Measurements from ENCODE around the gene NMRK1. TPM values are rescaled to one million over a fixed set of nuclear protein-coding genes. Genes with fewer than 3 reads are reported as not detected.

Gene NMRK1
- total and polyA plus RNA-seq, 2 of the 13 experiments (the other 11 are each of a cell fraction or from before 2014, with no cell fraction given), result 9.1 to 12.9 TPM

DNA sequence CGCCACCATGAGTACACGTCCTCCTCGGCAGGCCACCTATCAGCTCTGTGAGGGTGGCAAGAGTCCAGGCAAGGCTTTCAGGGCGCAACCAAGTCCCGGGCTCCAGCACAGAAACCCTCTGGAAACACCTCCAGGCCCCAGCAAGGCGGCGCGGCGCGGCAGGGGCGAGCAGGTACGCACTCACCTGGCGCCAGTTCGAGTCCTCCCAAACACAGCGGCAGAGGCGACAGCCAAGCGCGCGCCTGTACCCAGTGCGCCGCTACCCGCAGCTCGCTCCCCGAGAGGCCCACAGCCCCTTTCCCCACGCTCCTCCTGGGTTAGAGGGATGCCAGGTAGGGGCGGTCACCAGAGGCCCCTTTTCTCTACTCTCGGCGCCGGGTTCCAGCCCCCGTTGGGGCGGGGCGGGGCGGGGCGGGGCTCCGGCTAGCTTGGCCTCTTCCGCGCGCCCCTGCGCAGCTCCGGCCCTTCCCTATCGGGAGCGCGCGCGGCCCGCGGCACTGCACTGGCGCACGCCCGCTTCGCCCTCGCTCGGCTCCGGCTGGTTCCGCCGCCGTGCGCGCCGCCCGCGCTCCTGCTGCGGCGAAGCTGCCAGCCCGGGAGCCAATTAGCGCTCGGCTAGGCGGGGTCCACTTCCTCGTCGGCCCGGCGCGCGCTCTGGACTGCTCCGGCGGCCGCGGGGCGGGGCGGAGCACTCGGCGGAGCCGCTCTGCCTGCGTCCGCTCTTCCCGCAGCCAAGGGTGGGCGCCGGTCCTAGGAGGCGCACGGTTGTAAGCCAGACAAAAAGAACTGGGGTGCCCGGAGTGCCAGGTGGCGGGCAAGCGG lies at the start of gene NMRK1, which contains the start of gene OSTF1 (continued):
- TF ChIP-seq ZSCAN21 (CRISPR knock-in tag; IDR thresholded peaks at IDR 0.05; ENCODE audit: borderline replicate concordance), result 0 out of 2 replicates have a peak, but pooled peaks have one; percentile 31
- TF ChIP-seq, protein P1, sequence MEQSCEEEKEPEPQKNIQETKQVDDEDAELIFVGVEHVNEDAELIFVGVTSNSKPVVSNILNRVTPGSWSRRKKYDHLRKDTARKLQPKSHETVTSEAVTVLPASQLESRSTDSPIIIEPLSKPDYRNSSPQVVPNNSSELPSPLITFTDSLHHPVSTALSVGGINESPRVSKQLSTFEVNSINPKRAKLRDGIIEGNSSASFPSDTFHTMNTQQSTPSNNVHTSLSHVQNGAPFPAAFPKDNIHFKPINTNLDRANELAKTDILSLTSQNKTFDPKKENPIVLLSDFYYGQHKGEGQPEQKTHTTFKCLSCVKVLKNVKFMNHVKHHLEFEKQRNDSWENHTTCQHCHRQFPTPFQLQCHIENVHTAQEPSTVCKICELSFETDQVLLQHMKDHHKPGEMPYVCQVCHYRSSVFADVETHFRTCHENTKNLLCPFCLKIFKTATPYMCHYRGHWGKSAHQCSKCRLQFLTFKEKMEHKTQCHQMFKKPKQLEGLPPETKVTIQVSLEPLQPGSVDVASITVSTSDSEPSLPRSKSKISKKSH (CRISPR knock-in tag; IDR thresholded peaks at IDR 0.05; ENCODE audit: borderline replicate concordance), result no peak
- 0 out of 2 replicates have a peak, but pooled peaks have one; percentile 6 for TF ChIP-seq FOSL2 (CRISPR knock-in tag; IDR thresholded peaks at IDR 0.05)
- no peak for TF ChIP-seq RXRB (CRISPR knock-in tag; IDR thresholded peaks at IDR 0.05; ENCODE audit: borderline replicate concordance)
- TF ChIP-seq ZNF547 (CRISPR knock-in tag; IDR thresholded peaks at IDR 0.05), result 0 out of 2 replicates have a peak, but pooled peaks have one; percentile 34
- no peak for TF ChIP-seq ZNF33B (CRISPR knock-in tag; IDR thresholded peaks at IDR 0.05)
- TF ChIP-seq, protein P2, sequence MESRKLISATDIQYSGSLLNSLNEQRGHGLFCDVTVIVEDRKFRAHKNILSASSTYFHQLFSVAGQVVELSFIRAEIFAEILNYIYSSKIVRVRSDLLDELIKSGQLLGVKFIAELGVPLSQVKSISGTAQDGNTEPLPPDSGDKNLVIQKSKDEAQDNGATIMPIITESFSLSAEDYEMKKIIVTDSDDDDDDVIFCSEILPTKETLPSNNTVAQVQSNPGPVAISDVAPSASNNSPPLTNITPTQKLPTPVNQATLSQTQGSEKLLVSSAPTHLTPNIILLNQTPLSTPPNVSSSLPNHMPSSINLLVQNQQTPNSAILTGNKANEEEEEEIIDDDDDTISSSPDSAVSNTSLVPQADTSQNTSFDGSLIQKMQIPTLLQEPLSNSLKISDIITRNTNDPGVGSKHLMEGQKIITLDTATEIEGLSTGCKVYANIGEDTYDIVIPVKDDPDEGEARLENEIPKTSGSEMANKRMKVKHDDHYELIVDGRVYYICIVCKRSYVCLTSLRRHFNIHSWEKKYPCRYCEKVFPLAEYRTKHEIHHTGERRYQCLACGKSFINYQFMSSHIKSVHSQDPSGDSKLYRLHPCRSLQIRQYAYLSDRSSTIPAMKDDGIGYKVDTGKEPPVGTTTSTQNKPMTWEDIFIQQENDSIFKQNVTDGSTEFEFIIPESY (CRISPR knock-in tag; IDR thresholded peaks at IDR 0.05), result no peak
- peak; percentile 57; the same call in 1 of the 2 replicates for TF ChIP-seq SIN3A (IDR thresholded peaks at IDR 0.05; ENCODE audit: borderline replicate concordance, low read depth, low read length)
- no peak for TF ChIP-seq JUN (CRISPR knock-in tag; IDR thresholded peaks at IDR 0.05)
- no peak for TF ChIP-seq SRSF4 (IDR thresholded peaks at IDR 0.05; ENCODE audit: low read depth, low read length, poor library complexity, severe bottlenecking)
- TF ChIP-seq, protein P3, sequence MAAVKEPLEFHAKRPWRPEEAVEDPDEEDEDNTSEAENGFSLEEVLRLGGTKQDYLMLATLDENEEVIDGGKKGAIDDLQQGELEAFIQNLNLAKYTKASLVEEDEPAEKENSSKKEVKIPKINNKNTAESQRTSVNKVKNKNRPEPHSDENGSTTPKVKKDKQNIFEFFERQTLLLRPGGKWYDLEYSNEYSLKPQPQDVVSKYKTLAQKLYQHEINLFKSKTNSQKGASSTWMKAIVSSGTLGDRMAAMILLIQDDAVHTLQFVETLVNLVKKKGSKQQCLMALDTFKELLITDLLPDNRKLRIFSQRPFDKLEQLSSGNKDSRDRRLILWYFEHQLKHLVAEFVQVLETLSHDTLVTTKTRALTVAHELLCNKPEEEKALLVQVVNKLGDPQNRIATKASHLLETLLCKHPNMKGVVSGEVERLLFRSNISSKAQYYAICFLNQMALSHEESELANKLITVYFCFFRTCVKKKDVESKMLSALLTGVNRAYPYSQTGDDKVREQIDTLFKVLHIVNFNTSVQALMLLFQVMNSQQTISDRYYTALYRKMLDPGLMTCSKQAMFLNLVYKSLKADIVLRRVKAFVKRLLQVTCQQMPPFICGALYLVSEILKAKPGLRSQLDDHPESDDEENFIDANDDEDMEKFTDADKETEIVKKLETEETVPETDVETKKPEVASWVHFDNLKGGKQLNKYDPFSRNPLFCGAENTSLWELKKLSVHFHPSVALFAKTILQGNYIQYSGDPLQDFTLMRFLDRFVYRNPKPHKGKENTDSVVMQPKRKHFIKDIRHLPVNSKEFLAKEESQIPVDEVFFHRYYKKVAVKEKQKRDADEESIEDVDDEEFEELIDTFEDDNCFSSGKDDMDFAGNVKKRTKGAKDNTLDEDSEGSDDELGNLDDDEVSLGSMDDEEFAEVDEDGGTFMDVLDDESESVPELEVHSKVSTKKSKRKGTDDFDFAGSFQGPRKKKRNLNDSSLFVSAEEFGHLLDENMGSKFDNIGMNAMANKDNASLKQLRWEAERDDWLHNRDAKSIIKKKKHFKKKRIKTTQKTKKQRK (IDR thresholded peaks at IDR 0.05; ENCODE audit: low read length), result no peak
- no peak for TF ChIP-seq HNF4G (IDR thresholded peaks at IDR 0.05; ENCODE audit: borderline replicate concordance, low read depth, low read length)
- TF ChIP-seq HNF4G (CRISPR knock-in tag; IDR thresholded peaks at IDR 0.05; ENCODE audit: borderline replicate concordance, low read depth), result no peak; the same call in 1 of the 2 replicates
- no peak for TF ChIP-seq SCMH1 (CRISPR knock-in tag; IDR thresholded peaks at IDR 0.05; ENCODE audit: borderline replicate concordance)
- no peak for TF ChIP-seq DR1 (CRISPR knock-in tag; IDR thresholded peaks at IDR 0.05)
- peak; percentile 40; the same call in 1 of the 2 replicates for TF ChIP-seq ZNF501 (CRISPR knock-in tag; IDR thresholded peaks at IDR 0.05)
- peak; percentile 60; the same call in 1 of the 2 replicates for TF ChIP-seq ZNF552 (CRISPR knock-in tag; IDR thresholded peaks at IDR 0.05; ENCODE audit: borderline replicate concordance)
- no peak for TF ChIP-seq ZNF235 (CRISPR knock-in tag; IDR thresholded peaks at IDR 0.05; ENCODE audit: borderline replicate concordance)
- no peak for TF ChIP-seq ZNF678 (CRISPR knock-in tag; IDR thresholded peaks at IDR 0.05)
- peak; percentile 50 for TF ChIP-seq ASH2L (IDR thresholded peaks at IDR 0.05; ENCODE audit: insufficient read length, low read depth, low read length)
- TF ChIP-seq ZNF335 (CRISPR knock-in tag; IDR thresholded peaks at IDR 0.05), result no peak; the same call in 1 of the 2 replicates
- peak; percentile 55; the same call in 1 of the 2 replicates for TF ChIP-seq RXRA (CRISPR knock-in tag; IDR thresholded peaks at IDR 0.05)
- no peak for TF ChIP-seq NFKBIZ (CRISPR knock-in tag; IDR thresholded peaks at IDR 0.05)

Data from HepG2 (cell line).